ENCODE results near the gene TSPAN1.

DNA sequence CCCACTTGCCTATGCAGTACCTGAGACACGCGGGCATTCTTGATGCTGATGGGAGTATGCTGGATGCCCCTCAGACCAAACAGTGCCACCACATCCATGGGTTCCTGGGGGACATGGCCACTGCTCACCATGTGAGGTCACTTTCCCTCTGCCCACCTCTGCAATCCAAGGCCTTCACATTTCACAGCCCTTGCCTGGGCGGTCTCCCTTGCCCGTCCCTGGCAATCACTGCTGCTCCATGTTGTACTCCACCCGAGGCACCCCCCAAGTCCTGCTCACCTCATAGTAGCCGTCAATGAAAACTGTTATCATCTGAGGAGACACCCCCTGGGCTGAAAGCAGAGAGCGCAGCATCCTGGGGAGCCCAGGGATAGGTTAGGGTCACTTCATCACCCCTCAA, 18.4 kb downstream of the TSPAN1 start:
- no peak for TF ChIP-seq RAD21 (IDR thresholded peaks at IDR 0.05; ENCODE audit: low read depth)
- no peak for TF ChIP-seq EP300 (IDR thresholded peaks at IDR 0.05; ENCODE audit: borderline replicate concordance)
- TF ChIP-seq CREB1 (IDR thresholded peaks at IDR 0.05; ENCODE audit: low read depth), result no peak
- TF ChIP-seq FOXM1 (IDR thresholded peaks at IDR 0.05; ENCODE audit: borderline replicate concordance, low read depth), result no peak
- TF ChIP-seq ZBTB7A (IDR thresholded peaks at IDR 0.05; ENCODE audit: low read depth), result no peak
- TF ChIP-seq, protein P1, sequence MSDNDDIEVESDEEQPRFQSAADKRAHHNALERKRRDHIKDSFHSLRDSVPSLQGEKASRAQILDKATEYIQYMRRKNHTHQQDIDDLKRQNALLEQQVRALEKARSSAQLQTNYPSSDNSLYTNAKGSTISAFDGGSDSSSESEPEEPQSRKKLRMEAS (IDR thresholded peaks at IDR 0.05), result no peak
- TF ChIP-seq TAF1 (IDR thresholded peaks at IDR 0.05; ENCODE audit: low read depth), result no peak
- TF ChIP-seq EGR1 (IDR thresholded peaks at IDR 0.05), result no peak
- no peak for TF ChIP-seq TEAD4 (IDR thresholded peaks at IDR 0.05)
